Esophagus mucosa (tissue), 1 donor: ENCODE results near the gene AHCY. TPM values are rescaled to one million over a fixed set of nuclear protein-coding genes. Genes with fewer than 3 reads are reported as not detected.
"Not testable (repeated sequence)": the region's sequence is repeated elsewhere in the genome, so short reads cannot be mapped to it uniquely, and the experiment has no call there.

Experiments
- ATAC-seq: fragments of 200-7000 bp; cut with Tn5 transposase; one replicate; pipeline ENCODE4 v1.9.1; 2020
- total RNA-seq: library from RNA; stranded (reverse); gene quantifications from one replicate; pipeline ENCODE4 v1.2.4, GENCODE V29; 2023
- donor health status: DM: yes; HTN: yes; CAD: no.

AHCY gene
- total RNA-seq: 138 TPM

DNA sequence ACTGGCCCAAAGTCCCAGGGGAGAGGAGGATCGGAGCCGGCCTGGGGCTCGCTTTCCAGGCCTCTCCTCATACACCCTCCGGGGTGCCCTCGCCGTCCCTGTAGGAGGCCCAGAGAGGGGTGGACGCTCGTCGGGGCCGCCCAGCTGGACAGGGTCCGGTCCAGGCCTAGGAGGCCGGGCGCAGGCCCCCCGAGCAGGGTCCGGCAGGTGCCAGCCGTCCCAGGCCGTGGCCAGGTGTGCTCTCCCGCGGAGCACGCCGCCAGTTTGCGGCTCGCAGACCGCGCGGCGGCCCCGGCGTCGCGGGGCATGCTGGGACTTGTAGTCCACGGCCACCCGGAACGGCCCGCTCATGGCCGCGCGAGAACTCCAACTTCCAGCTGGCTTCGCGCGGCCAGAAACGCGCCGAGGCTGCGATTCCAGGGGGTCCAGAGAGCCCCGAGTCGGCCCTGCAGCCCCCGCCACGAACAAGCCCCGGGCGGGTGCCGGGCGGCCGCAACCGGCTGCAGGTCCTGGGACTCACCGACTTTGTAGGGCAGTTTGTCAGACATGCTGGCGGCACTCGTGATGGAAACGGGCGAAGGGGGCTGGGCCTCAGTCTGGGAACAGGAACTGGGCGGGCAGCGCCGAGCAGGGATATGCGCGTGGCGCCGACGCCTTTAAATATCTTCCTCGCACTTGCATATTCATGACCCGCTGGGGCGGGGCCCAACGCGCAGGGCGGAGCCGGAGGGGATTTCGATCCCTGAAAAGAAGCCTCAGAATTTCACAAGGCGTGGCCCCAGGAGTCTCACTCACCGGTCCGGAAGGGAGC is at the start of gene AHCY:
Gene AHCY, minus strand, starts transcription at position 633 of the 811 bp plus-strand sequence. Its CDS starts 85 bp downstream, at position 548.
- peak; percentile 96 for ATAC-seq

DNA sequence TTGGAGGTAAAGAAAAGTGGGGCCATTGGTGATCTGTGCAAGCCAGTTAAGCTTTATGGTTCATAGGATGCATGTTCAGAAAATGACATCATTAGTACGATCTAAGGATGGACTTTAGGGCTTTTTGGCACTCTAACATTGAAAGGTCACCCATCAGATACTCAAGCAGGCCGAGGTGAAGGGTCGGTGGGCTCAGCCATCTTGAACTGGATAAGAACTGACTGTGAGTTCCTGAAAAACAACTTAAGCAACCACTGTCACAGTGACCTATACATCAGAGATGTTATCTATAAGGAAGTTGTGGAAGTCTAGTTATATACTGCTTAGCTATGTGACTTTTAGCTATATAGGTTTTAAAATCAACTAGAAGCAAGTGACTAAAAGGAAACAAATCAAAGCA is 46.9 kb upstream of the AHCY start:
- peak; percentile 63 for ATAC-seq

DNA sequence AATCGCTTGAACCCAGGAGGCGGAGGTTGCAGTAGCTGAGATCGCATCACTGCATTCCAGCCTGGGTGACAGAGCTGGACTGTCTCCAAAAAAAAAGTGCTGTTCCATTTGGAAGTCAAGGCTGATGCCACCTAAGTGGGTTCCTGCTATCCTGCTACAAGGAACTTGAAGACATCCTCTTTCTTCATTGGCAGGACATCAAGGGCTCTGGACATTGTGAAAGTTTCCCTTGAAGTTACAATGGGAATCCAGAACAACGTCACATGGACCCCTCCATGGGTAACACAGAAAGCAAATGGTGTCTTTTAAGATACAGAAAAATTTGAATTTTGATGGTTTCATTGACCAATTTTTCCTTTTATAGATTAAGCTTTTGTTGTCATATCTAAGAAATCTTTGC is 44.4 kb upstream of the AHCY start:
- ATAC-seq: no peak

DNA sequence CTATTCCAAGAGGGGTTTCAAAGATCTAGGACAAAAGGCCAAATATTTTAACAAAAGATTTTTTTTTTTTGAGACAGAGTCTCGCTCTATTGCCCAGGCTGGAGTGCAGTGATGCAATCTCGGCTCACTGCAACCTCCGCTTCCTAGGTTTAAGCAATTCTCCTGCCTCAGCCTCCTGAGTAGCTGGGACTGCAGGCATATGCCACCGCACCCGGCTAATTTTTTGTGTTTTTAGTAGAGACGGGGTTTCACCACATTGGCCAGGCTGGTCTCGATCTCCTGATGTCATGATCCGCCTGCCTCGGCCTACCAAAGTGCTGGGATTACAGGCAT is 43.3 kb upstream of the AHCY start:
- ATAC-seq: not testable (repeated sequence)

DNA sequence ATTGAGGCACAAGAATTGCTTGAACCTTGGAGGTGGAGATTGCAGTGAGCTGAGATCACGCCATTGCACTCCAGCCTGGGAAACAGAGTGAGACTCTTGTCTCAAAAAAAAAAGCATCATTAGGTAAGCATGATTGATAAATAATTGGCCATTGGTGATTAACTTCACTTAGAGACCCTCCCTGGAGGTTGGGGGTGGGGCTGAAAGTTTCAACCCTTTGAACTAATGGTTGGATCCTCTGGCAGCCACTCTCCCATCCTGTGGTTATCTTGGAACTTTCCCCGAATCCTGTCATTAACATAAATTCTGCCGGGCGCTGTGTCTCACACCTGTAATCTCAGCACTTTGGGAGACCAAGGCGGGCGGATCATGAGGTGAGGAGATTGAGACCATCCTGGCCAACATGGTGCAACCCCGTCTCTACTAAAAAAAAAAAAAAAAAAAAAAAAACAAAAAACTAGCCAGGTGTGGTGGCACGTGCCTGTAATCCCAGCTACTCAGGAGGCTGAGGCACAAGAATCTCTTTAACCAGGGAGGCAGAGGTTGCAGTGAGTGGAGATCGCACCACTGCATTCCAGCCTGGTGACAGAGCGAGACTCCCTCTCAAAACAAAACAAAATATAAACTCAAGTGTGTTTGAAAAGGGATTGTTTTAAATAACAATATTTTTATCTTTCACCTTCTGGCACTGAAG is 42.8 kb upstream of the AHCY start:
- ATAC-seq: not testable (repeated sequence)

DNA sequence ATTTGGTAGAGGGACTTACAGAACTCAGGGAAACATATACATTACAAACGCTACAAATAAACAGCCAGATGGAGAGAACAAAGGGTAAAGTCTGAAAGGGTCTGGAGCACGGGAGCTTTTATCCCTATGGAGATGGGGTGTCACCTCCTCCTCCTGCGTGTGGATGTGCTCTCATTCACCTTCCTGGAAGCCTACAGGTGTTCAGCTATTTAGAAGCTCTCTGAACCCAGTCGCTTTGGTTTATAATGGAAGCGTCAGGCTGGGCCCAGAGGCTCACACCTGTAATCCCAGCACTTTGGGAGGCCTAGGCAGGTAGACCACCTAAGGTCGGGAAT is 42.2 kb upstream of the AHCY start:
- ATAC-seq: no peak

DNA sequence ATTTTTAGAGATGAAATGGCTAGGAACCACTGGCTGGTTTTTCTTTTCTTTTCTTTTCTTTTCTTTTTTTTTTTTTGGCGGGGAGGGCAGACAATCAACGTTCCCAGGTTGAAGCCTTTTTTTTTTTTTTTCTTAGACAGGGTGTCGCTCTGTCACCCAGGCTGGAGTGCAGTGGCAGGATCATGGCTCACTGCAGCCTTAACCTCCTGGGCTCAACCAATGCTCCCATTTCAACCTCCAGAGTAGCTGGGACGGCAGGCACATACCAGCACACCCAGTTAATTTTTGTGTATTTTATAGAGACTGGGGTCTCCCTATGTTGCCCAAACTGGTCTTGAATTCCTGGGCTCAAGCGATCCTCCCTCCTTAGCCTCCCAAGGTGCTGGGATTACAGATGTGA is 41.1 kb upstream of the AHCY start:
- ATAC-seq: no peak

DNA sequence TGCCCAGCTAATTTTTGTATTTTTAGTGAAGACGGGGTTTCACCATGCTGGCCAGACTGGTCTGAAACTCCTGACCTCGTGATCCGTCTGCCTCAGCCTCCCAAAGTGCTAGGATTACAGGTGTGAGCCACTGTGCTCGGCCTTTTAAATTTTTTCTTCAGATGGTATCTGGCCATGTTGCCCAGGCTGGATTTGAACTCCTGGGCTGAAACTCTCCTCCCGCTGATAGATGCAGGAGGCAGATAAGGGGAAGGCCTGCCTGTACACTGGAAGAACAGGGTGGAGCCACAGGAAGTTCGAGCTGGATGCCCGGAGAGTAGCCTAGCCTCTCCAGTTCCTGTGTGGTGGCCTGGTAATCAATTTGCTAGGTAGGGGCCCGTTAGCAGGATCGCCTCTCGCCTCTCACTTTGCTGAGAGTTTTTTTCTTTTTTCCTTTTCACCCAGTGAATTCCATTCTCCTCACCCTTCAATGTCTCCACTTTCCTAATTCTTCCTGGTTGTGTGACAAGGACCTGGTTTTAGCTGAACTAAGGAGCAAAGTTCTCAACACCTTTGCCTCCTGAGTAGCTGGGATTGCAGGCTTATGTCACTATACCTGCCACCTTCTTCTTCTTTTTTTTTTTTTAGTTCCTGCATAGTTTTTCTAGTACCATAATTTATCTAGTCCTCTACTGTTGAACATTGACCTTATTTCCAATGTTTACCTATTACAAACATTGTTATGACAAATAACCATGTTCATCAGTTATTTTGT is 40.5 kb upstream of the AHCY start:
- no peak for ATAC-seq

DNA sequence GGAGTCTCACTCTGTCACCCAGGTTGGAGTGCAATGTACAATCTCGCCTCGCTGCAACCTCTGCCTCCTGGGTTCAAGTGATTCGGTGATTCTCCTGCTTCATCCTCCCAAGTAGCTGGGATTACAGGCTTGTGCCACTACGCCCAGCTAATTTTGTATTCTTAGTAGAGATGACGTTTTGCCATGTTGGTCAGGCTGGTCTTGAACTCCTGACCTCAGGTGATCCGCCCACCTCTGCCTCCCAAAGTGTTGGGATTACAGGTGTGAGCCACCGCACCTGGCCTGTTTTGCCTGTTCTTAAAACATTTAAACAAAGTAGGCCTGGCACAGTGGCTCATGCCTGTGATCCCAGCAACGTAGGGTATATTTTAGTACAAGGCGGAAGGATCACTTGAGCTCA is 38.0 kb upstream of the AHCY start:
- not testable (repeated sequence) for ATAC-seq

DNA sequence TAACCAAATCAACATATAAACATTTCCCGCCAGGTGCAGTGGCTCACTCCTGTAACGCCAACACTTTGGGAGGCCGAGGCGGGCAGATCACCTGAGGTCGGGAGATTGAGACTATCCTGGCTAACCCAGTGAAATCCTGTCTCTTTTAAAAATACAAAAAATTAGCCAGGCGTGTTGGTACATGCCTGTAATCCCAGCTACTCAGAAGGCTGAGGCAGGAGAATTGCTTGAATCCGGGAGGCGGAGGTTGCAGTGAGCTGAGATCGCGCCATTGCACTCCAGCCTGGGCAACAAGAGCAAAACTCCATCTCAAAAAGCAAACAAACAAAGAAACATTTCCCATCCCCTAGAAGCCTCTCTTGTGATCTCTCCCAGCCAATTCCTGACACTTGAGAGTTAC is 37.6 kb upstream of the AHCY start:
- ATAC-seq: not testable (repeated sequence)

DNA sequence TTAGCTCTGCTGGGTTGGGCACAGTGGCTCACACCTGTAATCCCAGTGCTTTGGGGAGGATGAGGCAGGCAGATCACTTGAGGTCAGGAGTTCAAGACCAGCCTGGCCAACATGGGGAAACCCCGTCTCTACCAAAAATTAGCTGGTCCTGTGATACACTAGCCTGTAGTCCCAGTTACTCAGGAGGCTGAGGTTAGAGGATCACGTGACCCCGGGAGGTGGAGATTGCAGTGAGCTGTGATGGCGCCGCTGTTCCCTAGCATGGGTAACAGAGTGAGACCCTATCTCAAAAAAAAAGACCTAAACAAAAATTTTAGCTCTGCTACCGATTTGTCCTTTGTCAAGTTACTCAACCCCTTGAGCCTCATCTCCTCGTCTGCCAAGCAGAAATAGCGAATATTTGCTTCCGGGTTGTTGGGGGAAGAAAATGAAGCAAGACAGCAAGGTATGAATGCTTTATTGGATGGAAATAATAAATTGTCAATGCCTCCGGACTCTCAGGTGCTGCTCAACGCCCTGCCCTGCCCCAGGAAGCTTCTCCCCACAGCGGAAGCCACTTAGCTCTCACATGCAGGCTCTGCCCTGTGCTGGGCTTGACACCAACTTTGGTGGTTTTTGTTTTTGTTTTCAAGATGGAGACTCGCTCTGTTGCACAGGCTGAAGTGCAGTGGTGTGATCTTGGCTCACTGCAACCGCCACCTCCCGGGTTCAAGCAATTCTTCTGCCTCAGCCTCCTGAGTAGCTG is 35.0 kb upstream of the AHCY start:
- peak; percentile 24 for ATAC-seq

DNA sequence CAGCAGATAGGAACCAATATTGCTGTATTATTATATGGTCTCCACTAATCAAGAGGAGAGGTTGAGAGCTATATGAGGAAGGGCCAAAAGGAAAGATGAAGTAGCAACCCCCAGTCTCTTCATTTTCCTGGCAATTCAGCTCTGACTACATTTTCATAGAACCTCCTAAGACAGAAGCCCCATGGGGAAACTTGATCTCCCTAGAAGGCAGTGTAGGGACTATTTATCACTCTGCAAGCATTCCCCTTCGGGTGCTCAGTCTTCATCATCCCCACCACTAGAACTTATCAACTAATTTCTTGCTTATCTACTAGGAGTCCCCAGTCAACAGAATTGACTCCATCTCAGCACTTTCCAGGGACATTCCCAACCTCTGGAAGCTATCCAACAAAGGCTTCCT is 34.4 kb upstream of the AHCY start:
- no peak for ATAC-seq

DNA sequence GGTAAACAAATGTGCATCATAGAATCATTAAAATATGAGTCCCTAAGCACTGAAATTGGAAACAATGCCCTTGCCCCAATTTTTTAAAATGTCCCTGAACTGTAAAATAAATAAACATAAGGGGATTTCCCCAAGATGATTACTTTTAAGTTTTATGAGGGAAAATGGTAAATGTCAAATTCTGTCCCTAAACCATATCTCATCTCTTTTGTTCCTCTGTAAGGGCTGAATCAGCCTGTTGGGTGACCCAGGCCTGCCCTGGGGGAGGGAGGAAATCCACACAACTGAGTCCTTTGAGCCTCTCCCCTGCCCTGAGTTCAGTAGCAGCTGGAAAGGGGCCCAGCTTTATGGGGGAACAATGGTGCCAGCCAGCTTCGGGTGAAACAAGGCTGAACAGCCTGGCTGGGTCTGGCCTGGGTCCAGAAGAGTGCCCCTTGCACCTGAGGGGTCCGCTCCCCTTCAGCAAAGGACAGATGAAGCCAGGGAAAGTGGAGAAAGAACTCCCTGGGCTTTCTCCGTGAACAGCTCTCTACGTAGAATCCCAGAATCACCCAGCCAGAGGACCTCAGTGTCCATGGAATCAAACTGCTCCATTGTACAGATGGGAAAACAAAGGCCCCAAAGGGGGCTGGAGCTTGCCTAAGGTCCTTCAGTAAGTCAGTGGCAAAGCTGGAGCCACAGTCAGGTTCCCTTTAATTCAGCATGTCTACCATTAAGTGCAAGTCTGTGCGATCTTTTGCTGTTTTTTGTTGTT is 31.7 kb upstream of the AHCY start:
- peak; percentile 33 for ATAC-seq

DNA sequence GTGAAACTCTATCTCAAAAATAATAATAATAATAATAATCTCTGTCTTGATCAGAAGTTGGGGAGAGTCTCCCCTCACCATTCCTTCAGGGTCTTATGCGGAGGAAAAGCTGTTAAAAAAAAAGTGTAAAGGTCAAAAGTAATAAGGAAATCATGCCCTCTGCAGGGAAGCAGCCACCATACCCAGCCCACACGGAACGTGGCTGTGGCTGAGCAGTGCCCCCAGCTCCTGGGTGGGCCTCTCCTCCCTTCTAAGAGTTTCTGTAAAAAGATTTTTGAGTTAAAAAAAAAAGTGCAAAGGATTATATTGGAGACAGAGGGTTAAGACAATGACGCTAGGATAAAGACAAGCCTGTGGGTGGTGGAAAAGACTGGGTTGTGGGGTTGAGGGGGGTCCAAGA is 30.6 kb upstream of the AHCY start:
- ATAC-seq: no peak

DNA sequence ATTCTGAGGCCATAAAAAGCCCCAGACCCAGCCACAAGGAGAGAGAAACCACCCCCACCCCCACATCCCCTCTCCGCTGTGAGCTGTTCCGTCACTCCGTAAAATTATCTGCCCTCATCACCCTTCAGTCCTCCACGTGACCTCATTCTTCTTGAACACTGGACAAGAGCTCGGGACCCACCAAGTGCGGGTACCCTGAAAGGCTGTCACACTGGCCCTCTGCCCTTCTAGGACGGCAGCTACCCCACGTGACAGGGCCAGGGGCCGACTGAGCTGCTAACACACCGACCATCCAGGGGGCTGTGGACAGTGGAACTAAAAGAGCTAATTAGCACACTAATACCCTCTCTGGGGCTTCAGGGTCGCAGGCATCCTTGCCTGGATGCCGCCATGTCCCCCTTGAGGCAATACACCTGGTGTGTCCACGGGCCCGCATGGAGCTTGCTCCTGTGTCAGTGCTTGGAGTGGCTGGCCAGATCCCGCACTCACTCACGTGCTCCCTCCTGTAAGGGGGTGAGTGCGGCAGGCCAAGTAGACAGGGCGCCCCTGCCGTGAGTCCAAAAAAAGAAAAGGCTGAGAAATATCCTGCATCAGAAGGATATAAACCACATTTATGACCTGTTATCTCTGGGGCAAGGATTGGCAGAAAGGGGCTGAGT is 29.2 kb upstream of the AHCY start:
- ATAC-seq: no peak

DNA sequence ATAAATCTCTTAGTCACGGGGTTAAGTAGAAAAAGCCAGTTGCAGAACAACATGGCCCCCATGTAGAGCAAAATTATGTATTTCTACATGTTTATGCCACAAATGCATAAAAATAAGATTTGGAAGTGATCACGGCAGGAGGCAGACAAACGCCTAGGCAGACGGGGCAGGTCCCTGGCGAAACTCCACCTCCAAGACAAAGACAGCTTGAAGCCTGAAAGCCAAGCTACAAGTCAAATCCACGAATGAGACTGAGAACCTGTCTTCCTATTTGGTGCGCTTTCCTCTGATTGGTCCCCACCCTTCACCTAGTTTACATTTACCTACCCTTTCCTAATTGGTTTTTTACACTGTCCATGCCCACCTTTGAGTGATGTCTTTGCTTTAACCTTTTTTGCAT is 28.7 kb upstream of the AHCY start:
- ATAC-seq: no peak

DNA sequence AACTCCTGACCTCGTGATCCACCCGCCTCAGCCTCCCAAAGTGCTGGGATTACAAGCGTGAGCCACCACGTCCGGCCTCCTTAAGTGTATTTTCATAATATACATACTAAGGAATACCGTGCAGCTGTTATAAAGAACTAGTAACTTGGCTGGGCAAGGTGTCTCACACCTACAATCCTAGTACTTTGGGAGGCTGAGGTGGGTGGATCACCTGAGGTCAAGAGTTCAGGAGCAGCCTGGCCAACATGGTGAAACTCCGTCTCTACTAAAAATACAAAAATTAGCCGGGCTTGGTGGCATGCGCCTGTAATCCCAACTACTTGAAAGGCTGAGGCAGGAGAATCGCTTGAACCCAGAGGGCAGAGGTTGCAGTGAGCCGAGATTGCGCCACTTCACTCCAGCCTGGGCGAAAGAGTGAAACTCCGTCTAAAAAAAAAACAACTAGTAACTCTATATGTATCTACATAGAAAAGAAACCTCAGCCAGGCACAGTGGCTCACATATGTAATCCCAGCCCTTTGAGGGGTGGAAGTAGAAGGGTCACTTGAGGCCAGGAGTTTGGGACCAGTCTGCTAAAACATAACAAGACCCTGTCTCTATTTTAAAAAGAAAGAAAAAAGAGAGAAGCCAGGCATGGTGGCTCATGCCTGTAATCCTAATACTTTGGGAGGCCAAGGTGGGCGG is 27.8 kb upstream of the AHCY start:
- not testable (repeated sequence) for ATAC-seq

DNA sequence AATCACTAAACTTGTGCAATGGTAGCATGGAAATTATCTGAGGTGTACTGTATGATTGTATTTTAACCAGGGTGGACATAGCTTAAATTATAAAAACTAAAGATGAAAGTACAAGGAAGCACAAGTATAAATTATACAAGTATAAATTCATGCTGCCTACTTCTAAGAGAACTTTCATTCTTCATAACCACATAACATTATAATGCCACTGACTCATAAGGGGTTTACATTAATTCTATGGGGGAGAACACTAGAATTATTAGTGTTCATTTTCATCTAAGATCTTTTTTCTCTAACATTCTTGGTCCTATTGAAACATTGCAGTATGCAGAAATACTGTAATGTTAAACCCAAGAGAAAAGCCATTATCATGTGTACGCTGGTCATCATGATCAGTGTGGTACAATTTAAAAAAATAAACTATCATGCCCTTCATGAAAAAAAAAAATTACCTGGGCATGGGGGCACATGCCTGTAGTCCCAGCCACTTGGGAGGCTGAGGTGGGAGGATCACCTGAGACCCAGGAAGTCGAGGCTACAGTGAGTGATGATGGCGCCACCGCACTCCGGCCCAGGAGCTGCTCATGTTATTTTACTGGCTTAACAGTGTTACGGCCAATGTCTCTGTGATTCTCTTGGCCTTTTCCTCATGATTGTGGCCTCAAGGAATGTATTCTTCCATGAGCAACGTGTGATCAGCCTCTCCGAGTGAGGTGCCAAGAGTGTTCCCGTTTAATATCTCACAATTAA is 25.9 kb upstream of the AHCY start:
- no peak for ATAC-seq

DNA sequence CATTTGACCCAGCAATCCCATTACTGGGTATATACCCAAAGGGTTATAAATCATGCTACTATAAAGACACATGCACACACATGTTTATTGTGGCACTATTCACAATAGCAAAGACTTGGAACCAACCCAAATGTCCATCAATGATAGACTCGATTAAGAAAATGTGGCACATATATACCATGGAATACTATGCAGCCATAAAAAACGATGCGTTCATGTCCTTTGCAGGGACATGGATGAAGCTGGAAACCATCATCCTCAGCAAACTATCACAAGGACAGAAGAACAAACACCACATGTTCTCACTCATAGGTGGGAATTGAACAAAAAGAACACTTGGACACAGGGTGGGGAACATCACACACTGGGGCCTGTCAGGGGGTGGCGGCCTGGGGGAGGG is 25.1 kb upstream of the AHCY start:
- ATAC-seq: not testable (repeated sequence)

DNA sequence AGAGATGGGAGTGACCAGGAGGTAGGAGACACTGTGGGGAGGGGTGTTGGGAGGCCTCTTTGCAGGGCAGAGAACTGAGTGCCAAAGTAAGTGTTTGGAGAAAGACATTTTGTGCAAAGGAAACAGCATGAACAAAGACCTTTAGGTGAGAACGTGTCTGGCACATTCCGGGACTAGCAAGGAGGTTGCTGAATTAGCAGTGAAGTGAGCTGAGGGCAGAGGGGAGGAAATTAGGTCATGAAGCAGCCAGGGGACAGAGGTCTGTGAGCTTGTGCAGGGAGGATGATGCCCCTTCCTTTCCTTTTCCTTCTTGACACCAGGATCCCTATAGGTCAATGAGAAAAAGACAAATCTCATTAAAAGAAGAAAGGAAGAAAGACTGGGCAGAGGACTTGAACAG is 21.4 kb upstream of the AHCY start:
- ATAC-seq: no peak
